Thyroid gland (tissue), 4 donors: ENCODE measurements around the gene ADAMTS17.

Source experiments
- CTCF ChIP-seq, 6 experiments: fragments of 200-600 bp in 3 of 6; fragments of 450-650 bp in 3 of 6; sonication (generic) in 3 of 6; IDR thresholded peaks; one replicate each; pipeline ENCODE4 v1.5.1; 2016 to 2019; ENCODE audit warnings: antibody characterized with exemption in 6 of 6, mild to moderate bottlenecking in 2 of 6, inconsistent platforms in 1 of 6, moderate library complexity in 1 of 6
- POLR2A ChIP-seq, 2 donors: fragments of 450-650 bp; IDR thresholded peaks; one replicate each; pipeline ENCODE4 v1.6.1; 2017; ENCODE audit warnings: antibody characterized with exemption in 2 of 2, mild to moderate bottlenecking in 2 of 2, moderate library complexity in 1 of 2

- TF ChIP-seq CTCF (IDR thresholded peaks at IDR 0.05) (no peak), POLR2A (IDR thresholded peaks at IDR 0.05) (no peak)
Observed at GRCh38 chr15:100002086-100002620, 339.6 kb downstream of the ADAMTS17 start.
